HCT116 (cell line): Measurements from ENCODE around the gene SLC8A1. TPM values are rescaled to one million over a fixed set of nuclear protein-coding genes. Genes with fewer than 3 reads are reported as not detected.

Source experiments
- ATAC-seq: fragments of 200-7000 bp; cut with Tn5 transposase; 2 replicates; pipeline ENCODE4 v1.9.1; 2020; ENCODE audit warnings: mild to moderate bottlenecking, moderate library complexity
- BruUV-seq: library from RNA; stranded (reverse); fragments of 400-500 nt; replicated peaks from 2 replicates; lab custom pipeline; 2021; lab: Mats Ljungman, UMichigan
- CTCF ChIA-PET: fragments of 300-600 bp; sonication (Branson Sonifier 250); formaldehyde crosslinking; loops from one replicate; lab custom pipeline; 2021; ENCODE audit warnings: antibody characterized with exemption; lab: Charles Lee
- POLR2A ChIA-PET: fragments of 300-600, 350-600 bp; sonication (Branson Sonifier 250); formaldehyde crosslinking; loops from one replicate; lab custom pipeline; 2021; ENCODE audit warnings: antibody characterized with exemption; lab: Charles Lee
- RAD21 ChIA-PET, 2 experiments: fragments of 300-600 bp; sonication (Branson Sonifier 250); formaldehyde crosslinking; loops; one replicate each; lab custom pipeline; 2023; ENCODE audit warnings: low total read pairs in 2 of 2; ENCODE audit not compliant: uncharacterized antibody in 2 of 2, unreplicated experiment in 2 of 2, low non-redundant PET in 1 of 2; lab: Charles Lee
- DNase-seq: peaks from one replicate; pipeline ENCODE4 v3.0.0-alpha.2; 2010; ENCODE audit warnings: low read depth, low spot score
- H2AFZ ChIP-seq: fragments of 200-600 bp; shearing (Covaris generic), sonication (generic); 2 replicates; pipeline ENCODE4 v1.6.1; 2017; ENCODE audit warnings: low read depth, mixed run types, mixed read lengths, antibody characterized with exemption, low read length; ENCODE audit not compliant: poor library complexity, severe bottlenecking
- H3K27ac ChIP-seq: 2 replicates; pipeline ENCODE4 v1.5.1; 2012; ENCODE audit warnings: low read depth, low read length
- H3K27me3 ChIP-seq: fragments of 200-600 bp; sonication (generic); 2 replicates; pipeline ENCODE4 v1.6.1; 2016; ENCODE audit warnings: mixed run types, low read length, mixed read lengths; ENCODE audit not compliant: insufficient read depth
- H3K36me3 ChIP-seq, 2 experiments: fragments of 200-500 bp in 1 of 2; fragments of 200-600 bp in 1 of 2; sonication (Bioruptor generic) in 1 of 2; sonication (generic) in 1 of 2; 2 replicates each; pipeline versions ENCODE4 v1.5.1 to v1.6.1; 2014 to 2016; ENCODE audit warnings: low read length in 2 of 2, inconsistent platforms in 1 of 2, mixed read lengths in 1 of 2, mixed run types in 1 of 2; ENCODE audit not compliant: insufficient read depth in 2 of 2, control insufficient read depth in 1 of 2
- H3K4me1 ChIP-seq, 2 experiments: fragments of 200-600 bp in 1 of 2; sonication (generic) in 1 of 2; 2 replicates each; pipeline versions ENCODE4 v1.5.1 to v1.6.1; 2012 to 2017; ENCODE audit warnings: low read length in 2 of 2, inconsistent platforms in 1 of 2, mild to moderate bottlenecking in 1 of 2, mixed read lengths in 1 of 2, mixed run types in 1 of 2, moderate library complexity in 1 of 2; ENCODE audit not compliant: insufficient read depth in 2 of 2, control insufficient read depth in 1 of 2
- H3K4me2 ChIP-seq: fragments of 200-600 bp; sonication (generic); 2 replicates; pipeline ENCODE4 v1.6.1; 2017; ENCODE audit warnings: mixed run types, low read length, mixed read lengths
- H3K4me3 ChIP-seq, 2 experiments: fragments of 200-600 bp in 1 of 2; sonication (generic) in 1 of 2; replicated peaks in 1 of 2; 2 replicates each; pipeline ENCODE4 v1.5.1; 2011 to 2016; ENCODE audit warnings: low read length in 2 of 2, control low read depth in 1 of 2, low read depth in 1 of 2, mild to moderate bottlenecking in 1 of 2, mixed read lengths in 1 of 2, mixed run types in 1 of 2
- H3K79me2 ChIP-seq: fragments of 200-600 bp; sonication (generic); 2 replicates; pipeline ENCODE4 v1.6.1; 2017; ENCODE audit warnings: mild to moderate bottlenecking, mixed run types, low read length, moderate library complexity, mixed read lengths; ENCODE audit not compliant: insufficient read depth
- H3K9ac ChIP-seq: fragments of 200-600 bp; sonication (generic); 2 replicates; pipeline ENCODE4 v1.6.1; 2016; ENCODE audit warnings: low read length, mixed read lengths
- H3K9me2 ChIP-seq: fragments of 200-600 bp; sonication (generic), shearing (Covaris generic); 2 replicates; pipeline ENCODE4 v1.6.1; 2017; ENCODE audit warnings: mixed run types, mild to moderate bottlenecking, moderate library complexity; ENCODE audit not compliant: insufficient read depth
- H3K9me3 ChIP-seq, 2 experiments: fragments of 200-500 bp in 1 of 2; fragments of 200-600 bp in 1 of 2; sonication (Bioruptor generic) in 1 of 2; sonication (generic) in 1 of 2; 2 replicates each; pipeline ENCODE4 v1.6.1; 2014 to 2017; ENCODE audit warnings: low read length in 2 of 2, mixed read lengths in 2 of 2, inconsistent platforms in 1 of 2, low read depth in 1 of 2, mild to moderate bottlenecking in 1 of 2, mixed run types in 1 of 2, moderate library complexity in 1 of 2; ENCODE audit not compliant: control insufficient read depth in 1 of 2, insufficient read depth in 1 of 2
- H4K20me1 ChIP-seq: fragments of 200-600 bp; sonication (generic), shearing (Covaris generic); 2 replicates; pipeline ENCODE4 v1.6.1; 2017; ENCODE audit warnings: mixed run types, mild to moderate bottlenecking, moderate library complexity; ENCODE audit not compliant: insufficient read depth
- CBX3 ChIP-seq: IDR thresholded peaks from 2 replicates; pipeline ENCODE4 v1.6.1; 2012; ENCODE audit warnings: low read depth
- CEBPB ChIP-seq: IDR thresholded peaks from 2 replicates; pipeline ENCODE4 v1.6.1; 2012; ENCODE audit warnings: low read depth
- EGR1 ChIP-seq: IDR thresholded peaks from 2 replicates; pipeline ENCODE4 v1.6.1; 2012; ENCODE audit warnings: low read depth
- ELF1 ChIP-seq: IDR thresholded peaks from 2 replicates; pipeline ENCODE4 v1.6.1; 2012; ENCODE audit warnings: low read depth, borderline replicate concordance
- EZH2 ChIP-seq: fragments of 200-600 bp; sonication (generic); IDR thresholded peaks from 2 replicates; pipeline ENCODE4 v1.6.1; 2017; ENCODE audit warnings: antibody characterized with exemption, mixed run types
- EZH2phosphoT487 ChIP-seq: fragments of 200-600 bp; IDR thresholded peaks from 2 replicates; pipeline ENCODE4 v1.6.1; 2018; ENCODE audit warnings: antibody characterized with exemption, borderline replicate concordance
- FOSL1 ChIP-seq: IDR thresholded peaks from 2 replicates; pipeline ENCODE4 v1.6.1; 2012; ENCODE audit warnings: low read depth
- JUND ChIP-seq: IDR thresholded peaks from 2 replicates; pipeline ENCODE4 v1.6.1; 2012
- MAX ChIP-seq: IDR thresholded peaks from 2 replicates; pipeline ENCODE4 v1.6.1; 2012
- POLR2A ChIP-seq: IDR thresholded peaks from 2 replicates; pipeline ENCODE4 v1.7.0; 2011; ENCODE audit warnings: borderline replicate concordance; ENCODE audit not compliant: insufficient read depth, insufficient read length; ENCODE audit errors: extremely low read depth
- POLR2AphosphoS5 ChIP-seq: IDR thresholded peaks from 2 replicates; pipeline ENCODE4 v1.6.1; 2011; ENCODE audit warnings: mild to moderate bottlenecking, low read depth, low read length, moderate library complexity
- RAD21 ChIP-seq: IDR thresholded peaks from 2 replicates; pipeline ENCODE4 v1.6.1; 2012; ENCODE audit warnings: low read depth, mild to moderate bottlenecking
- REST ChIP-seq: IDR thresholded peaks from 2 replicates; pipeline ENCODE4 v1.6.1; 2012; ENCODE audit warnings: low read depth
- SIN3A ChIP-seq: IDR thresholded peaks from 2 replicates; pipeline ENCODE4 v1.6.1; 2012; ENCODE audit warnings: low read depth
- TCF7L2 ChIP-seq: IDR thresholded peaks from 2 replicates; pipeline ENCODE4 v1.7.0; 2011; ENCODE audit warnings: borderline replicate concordance, inconsistent platforms; ENCODE audit not compliant: insufficient read depth, insufficient read length; ENCODE audit errors: extremely low read depth
- YY1 ChIP-seq: IDR thresholded peaks from 2 replicates; pipeline ENCODE4 v1.6.1; 2011; ENCODE audit warnings: low read length, low read depth, moderate library complexity, mild to moderate bottlenecking; ENCODE audit not compliant: insufficient replicate concordance; ENCODE audit errors: extremely low read depth
- ZBTB33 ChIP-seq: IDR thresholded peaks from 2 replicates; pipeline ENCODE4 v1.6.1; 2011; ENCODE audit warnings: mild to moderate bottlenecking, low read length, moderate library complexity; ENCODE audit not compliant: insufficient replicate concordance; ENCODE audit errors: extremely low read depth
- intact Hi-C: fragments of 100-400 bp; cut with micrococcal nuclease; formaldehyde crosslinking; loops from 2 replicates; pipeline ENCODE4 v1.10.0; 2022
- total RNA-seq: library from RNA; stranded (reverse); gene quantifications from one replicate; pipeline ENCODE4 v1.2.1, GENCODE V29; 2021; ENCODE audit not compliant: unreplicated experiment

SLC8A1 gene
- total RNA-seq, 1 experiment from 2014 or later = 0.07 TPM

GRCh38 chr2:40367032-40367431 lies 84.9 kb downstream of the SLC8A1 start:
- Histone ChIP-seq H3K9me2 (no peaks in the 10 kb centered on the region), H3K27me3 (no peaks in the 10 kb centered on the region), H3K4me3 (no peak overlapping the region), H3K9ac (no peak overlapping the region), H3K27ac (no peak overlapping the region), H2AFZ (no peak overlapping the region), H3K79me2 (no peaks in the 10 kb centered on the region), H3K4me1 (peaks cover 0 to 3% of the 10 kb centered on the region in 2 experiments; a peak in 1 of 4 replicates), H3K4me2 (no peak overlapping the region), H3K9me3 (no peaks in the 10 kb centered on the region), H4K20me1 (no peaks in the 10 kb centered on the region), H3K36me3 (no peaks in the 10 kb centered on the region)
- RAD21 ChIA-PET = no interaction called here
- POLR2A ChIA-PET = no interaction called here
- CTCF ChIA-PET = no interaction called here
- no TSS peak for BruUV-seq
- ATAC-seq (no peak), DNase-seq (no peak)
- intact Hi-C loops = no loop called here
- no peak for TF ChIP-seq POLR2A
- no peak for TF ChIP-seq EGR1
- TF ChIP-seq REST = no peak
- no peak for TF ChIP-seq POLR2AphosphoS5
- no peak for TF ChIP-seq EZH2
- no peak for TF ChIP-seq YY1
- no peak for TF ChIP-seq TCF7L2
- TF ChIP-seq ZBTB33 = no peak
- TF ChIP-seq ELF1 = no peak
- no peak for TF ChIP-seq MAX
- TF ChIP-seq RAD21 = no peak
- TF ChIP-seq CEBPB = no peak
- TF ChIP-seq JUND = no peak
- no peak for TF ChIP-seq SIN3A
- TF ChIP-seq FOSL1 = no peak
- no peak for TF ChIP-seq EZH2phosphoT487
- no peak for TF ChIP-seq CBX3
